ENCODE data around the gene SH3YL1. TPM values are rescaled to one million over a fixed set of nuclear protein-coding genes. Genes with fewer than 3 reads are reported as not detected.

Gene SH3YL1
- total and polyA plus RNA-seq, 2 of the 4 experiments (the other 2 are of a cell fraction), result 18.1 to 21.2 TPM

DNA sequence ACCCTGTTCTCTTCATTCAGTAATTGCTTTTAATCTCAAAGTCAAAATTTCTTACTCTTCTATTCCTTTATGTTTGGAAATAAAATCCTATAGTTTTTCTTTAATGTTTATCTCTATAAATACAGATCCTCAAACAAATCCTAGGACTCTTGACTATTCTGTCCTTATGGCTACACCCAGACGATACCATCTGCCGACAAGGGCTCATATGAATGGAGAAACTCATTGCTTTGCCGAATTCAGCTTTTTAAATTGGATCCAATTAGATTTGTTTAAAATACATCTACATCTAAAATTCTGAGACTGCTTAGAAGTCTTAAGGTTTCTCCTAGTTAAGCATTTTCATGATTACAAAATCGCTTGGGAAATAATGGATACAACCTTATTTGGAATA lies 15.1 kb upstream of the SH3YL1 start:
- ChIA-PET CTCF (no interaction called here), POLR2A (ENCODE audit: unreplicated experiment) (no interaction called here)
- WGBS, 2 experiments (ENCODE audit: extremely low coverage in 2 of 2, insufficient read length in 1 of 2), result no CpG with 5 or more reads among the region's 4 CpGs
- Histone ChIP-seq H3K4me2 (ENCODE audit: low read depth, low read length) (no peak overlapping the region), H2AFZ (replicated peaks; ENCODE audit: low read length, poor library complexity) (no peak overlapping the region), H3K27me3 (ENCODE audit: control insufficient read depth, insufficient read depth, low read length) (no peaks in the 10 kb centered on the region), H4K91ac (ENCODE audit: insufficient read depth, low read depth, low read length) (no peak overlapping the region), H3K56ac (ENCODE audit: extremely low read depth, insufficient read depth, low read length) (no peak overlapping the region), H3K9me1 (ENCODE audit: insufficient read depth, low read length) (peaks cover 3% of the 10 kb centered on the region; the same call in 1 of the 2 replicates), H3K9me3 (ENCODE audit: control insufficient read depth, insufficient read depth, low read length) (no peaks in the 10 kb centered on the region), H3K9ac (ENCODE audit: low read depth, low read length) (no peak overlapping the region), H3K18ac (ENCODE audit: low read depth, low read length) (no peak overlapping the region), H3K4me1 (ENCODE audit: control insufficient read depth, insufficient read depth, low read length) (no peaks in the 10 kb centered on the region), H3K79me1 (ENCODE audit: low read depth in 1 of 2, low read length in 2 of 2) (peaks cover 17 to 21% of the 10 kb centered on the region in 2 experiments), H2BK120ac (ENCODE audit: low read depth, low read length) (no peak overlapping the region), H2BK20ac (ENCODE audit: low read depth, low read length) (no peak overlapping the region), H4K5ac (ENCODE audit: low read depth, low read length) (no peak overlapping the region), H4K8ac (ENCODE audit: low read depth in 2 of 2, low read length in 2 of 2) (no peak overlapping the region), H3K36me3 (ENCODE audit: control insufficient read depth, insufficient read depth, low read length) (peaks cover 35% of the 10 kb centered on the region), H2BK15ac (ENCODE audit: low read depth, low read length) (no peak overlapping the region), H2AK5ac (ENCODE audit: low read depth, low read length) (no peak overlapping the region), H2AK9ac (replicated peaks; ENCODE audit: low read depth, low read length, poor library complexity) (no peak overlapping the region), H4K20me1 (ENCODE audit: insufficient read depth, low read length) (peaks cover 17% of the 10 kb centered on the region), H3K4ac (ENCODE audit: low read depth, low read length) (no peak overlapping the region), H3K4me3 (ENCODE audit: insufficient read depth, low read depth, low read length) (no peak overlapping the region), H3K23ac (ENCODE audit: low read depth, low read length) (no peak overlapping the region), H3K27ac (ENCODE audit: insufficient read depth, low read length) (no peak overlapping the region), H3K14ac (replicated peaks; ENCODE audit: low read depth, low read length) (no peak overlapping the region), H2BK5ac (ENCODE audit: low read depth, low read length, poor library complexity, severe bottlenecking) (no peak overlapping the region)
- in situ Hi-C loops (cut with MboI; ENCODE audit: low sequenced_read_pairs), result no loop called here
- intact Hi-C loops (cut with micrococcal nuclease), result no loop called here
- TF ChIP-seq CHD1 (IDR thresholded peaks at IDR 0.05; ENCODE audit: low read depth, low read length), result no peak
- no peak for TF ChIP-seq FOS (IDR thresholded peaks at IDR 0.05; ENCODE audit: low read depth, low read length)
- no peak for TF ChIP-seq RCOR1 (IDR thresholded peaks at IDR 0.05; ENCODE audit: insufficient replicate concordance, low read length)
- TF ChIP-seq CEBPB (IDR thresholded peaks at IDR 0.05; ENCODE audit: low read depth, low read length), result no peak
- TF ChIP-seq MAFK (IDR thresholded peaks at IDR 0.05; ENCODE audit: low read depth, low read length), result no peak
- TF ChIP-seq CTCF (conservative IDR thresholded peaks at IDR 0.05; ENCODE audit: low read depth, low read length), result no peak
- no peak for TF ChIP-seq SMC3 (IDR thresholded peaks at IDR 0.05; ENCODE audit: low read depth, low read length)
- TF ChIP-seq ELK1 (IDR thresholded peaks at IDR 0.05; ENCODE audit: borderline replicate concordance, low read depth, low read length), result no peak
- TF ChIP-seq USF2 (IDR thresholded peaks at IDR 0.05; ENCODE audit: low read depth, low read length), result no peak
- TF ChIP-seq NFE2L2 (IDR thresholded peaks at IDR 0.05; ENCODE audit: low read depth, low read length), result no peak
- TF ChIP-seq RFX5 (IDR thresholded peaks at IDR 0.05; ENCODE audit: low read depth, low read length), result no peak
- TF ChIP-seq BHLHE40 (IDR thresholded peaks at IDR 0.05; ENCODE audit: low read depth, low read length), result no peak
- TF ChIP-seq POLR2A (IDR thresholded peaks at IDR 0.05; ENCODE audit: low read depth, low read length), result no peak
- no peak for TF ChIP-seq MAZ (IDR thresholded peaks at IDR 0.05; ENCODE audit: borderline replicate concordance, low read depth, low read length)
- no peak for TF ChIP-seq RAD21 (IDR thresholded peaks at IDR 0.05; ENCODE audit: low read length)
- TF ChIP-seq MXI1 (IDR thresholded peaks at IDR 0.05; ENCODE audit: borderline replicate concordance, low read depth, low read length), result no peak
- DNase-seq (no peak), ATAC-seq (ENCODE audit: low read depth) (no peak)
- dilution Hi-C loops (cut with HindIII; ENCODE audit: low sequenced_read_pairs, unreplicated experiment), result no loop called here
- no TSS peak for BruUV-seq (replicated peaks)

Data from IMR-90 (cell line).